Lower leg skin (tissue), 3 donors: Measurements from ENCODE around the gene ZNF705A.

Source experiments
- CTCF ChIP-seq, 3 donors: fragments of 450-650 bp; IDR thresholded peaks; one replicate each; pipeline ENCODE4 v1.5.1; 2016; ENCODE audit warnings: antibody characterized with exemption in 3 of 3, mild to moderate bottlenecking in 3 of 3, moderate library complexity in 2 of 3
- POLR2A ChIP-seq, 2 donors: fragments of 450-650 bp; IDR thresholded peaks; one replicate each; pipeline ENCODE4 v1.6.1; 2016 to 2017; ENCODE audit warnings: antibody characterized with exemption in 2 of 2, mild to moderate bottlenecking in 1 of 2, moderate library complexity in 1 of 2

- TF ChIP-seq POLR2A (IDR thresholded peaks at IDR 0.05) (no peak), CTCF (IDR thresholded peaks at IDR 0.05) (no peak)
Measured at GRCh38 chr12:8146442-8146771, 10.4 kb upstream of the ZNF705A start.
